Right ventricle myocardium inferior (tissue), 1 donor: ENCODE measurements around the gene SLC26A6. TPM values are rescaled to one million over a fixed set of nuclear protein-coding genes. Genes with fewer than 3 reads are reported as not detected.

ENCODE experiments used
- ATAC-seq: fragments of 200-7000 bp; cut with Tn5 transposase; one replicate; pipeline ENCODE4 v1.9.1; 2020; ENCODE audit warnings: mild to moderate bottlenecking, moderate library complexity
- DNase-seq: peaks from one replicate; pipeline ENCODE4 v3.0.0; 2021; ENCODE audit errors: missing footprints
- intact Hi-C: fragments of 100-400 bp; cut with DNase I; formaldehyde crosslinking; loops from one replicate; pipeline ENCODE4 v1.11.0; 2022
- total RNA-seq: library from RNA; stranded (reverse); fragmentation: NEBNext Ultra II Directional; extraction: Animal tissue kit (Norgen Biotek cat#: 25700); gene quantifications from one replicate; pipeline ENCODE4 v1.2.1, GENCODE V29; 2021
- donor health status: DM: no; HTN: yes; CAD: no; lungs with severe emphysema.

Gene SLC26A6
- total RNA-seq, 1 donor from 2014 or later: 14.1 TPM

DNA sequence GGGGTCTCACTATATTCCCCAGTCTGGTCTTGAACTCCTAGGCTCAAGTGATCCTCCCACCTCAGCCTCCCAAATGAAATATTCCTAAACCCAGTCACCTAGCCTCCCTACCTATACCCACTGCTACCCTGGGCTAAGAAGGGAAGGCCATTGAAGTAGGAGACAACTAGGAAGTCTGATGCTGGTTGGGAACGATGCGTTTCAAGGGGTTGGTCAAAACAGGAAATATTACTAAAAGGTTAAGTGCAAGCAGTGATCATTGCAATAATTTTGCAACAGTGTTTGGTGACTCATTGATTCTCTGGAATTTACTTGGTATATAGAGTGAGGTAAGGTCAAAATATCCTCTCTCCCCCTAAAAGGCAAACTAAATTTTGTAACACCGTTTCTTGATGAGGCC, 21.2 kb downstream of the SLC26A6 start:
- DNase-seq (no peak), ATAC-seq (no peak)
- intact Hi-C loops: no loop called here

DNA sequence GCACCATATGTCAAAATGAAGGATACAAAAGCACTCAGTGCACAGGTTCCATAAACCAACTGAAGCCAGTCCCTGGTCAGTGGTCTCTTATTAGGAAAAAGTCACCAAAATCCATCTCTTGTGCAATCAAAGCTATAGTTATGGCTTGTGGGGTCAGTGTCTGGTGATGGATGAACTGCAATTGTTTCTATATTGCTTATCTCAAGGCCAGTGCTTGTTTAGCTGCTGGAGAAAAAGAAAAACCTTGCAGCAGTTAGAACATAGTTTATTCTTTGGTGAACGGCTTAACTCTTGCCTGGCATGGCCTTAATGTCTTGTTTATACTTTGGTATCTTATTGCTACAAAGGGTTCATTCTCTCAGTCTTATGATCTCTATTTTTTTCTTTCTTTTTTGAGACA, 23.0 kb downstream of the SLC26A6 start:
- ATAC-seq (no peak), DNase-seq (no peak)
- intact Hi-C loops: no loop called here

DNA sequence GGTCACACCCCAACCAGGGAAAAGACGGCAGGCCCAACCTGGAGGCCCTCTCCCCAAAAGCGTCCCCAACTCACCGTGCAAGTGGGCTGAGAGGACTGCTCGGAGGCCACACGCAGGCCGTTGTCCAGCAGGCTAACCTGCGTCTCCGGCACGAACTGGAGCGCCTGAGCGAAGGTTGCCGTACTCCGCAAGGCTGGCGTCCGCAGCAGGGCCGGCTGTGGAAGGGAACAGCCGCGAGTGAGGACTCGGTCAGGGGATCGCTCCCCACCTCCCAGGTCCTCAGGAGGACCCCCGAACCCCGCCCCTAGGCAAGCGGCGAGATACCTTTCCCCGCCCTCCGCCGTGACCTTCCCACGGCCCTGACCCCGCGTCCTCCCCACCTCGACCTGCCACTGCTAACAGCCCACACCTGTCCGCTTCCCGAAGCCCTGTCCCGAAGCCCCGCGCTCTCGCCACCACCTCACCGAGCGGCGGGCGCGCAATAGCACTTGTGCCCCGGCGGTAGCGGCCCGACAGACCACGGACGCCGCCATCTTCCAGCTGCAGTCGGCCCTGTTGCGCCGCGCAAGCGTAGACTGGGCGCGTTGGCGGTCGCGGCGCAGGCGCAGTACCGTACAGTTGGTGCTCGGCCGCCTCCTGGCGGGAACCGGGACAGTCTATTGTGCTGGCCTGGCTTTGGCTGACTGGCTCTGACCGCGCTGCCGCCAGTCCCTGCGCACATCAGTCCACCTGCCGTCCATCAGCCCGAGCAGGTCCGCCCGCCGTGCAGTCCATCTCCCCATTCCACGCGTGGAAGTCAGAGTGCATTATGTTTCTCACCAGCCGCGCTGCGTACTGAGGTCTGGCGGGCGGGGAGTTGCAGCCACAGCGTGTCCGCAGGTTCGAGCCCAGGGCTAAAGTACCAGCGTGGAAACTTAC, 25.9 kb downstream of the SLC26A6 start, which contains the start of gene UQCRC1:
UQCRC1 (minus strand) TSS at position 559 of the 918 bp plus-strand sequence; CDS start at position 533, 26 bp downstream.
- intact Hi-C loops: loop anchor here (2.0 kb wide), 2 partner anchors 25 to 53 kb away; partner anchors contain the start of genes PFKFB4 and SLC26A6
- ATAC-seq: peak; percentile 100
- DNase-seq: peak; percentile 96

DNA sequence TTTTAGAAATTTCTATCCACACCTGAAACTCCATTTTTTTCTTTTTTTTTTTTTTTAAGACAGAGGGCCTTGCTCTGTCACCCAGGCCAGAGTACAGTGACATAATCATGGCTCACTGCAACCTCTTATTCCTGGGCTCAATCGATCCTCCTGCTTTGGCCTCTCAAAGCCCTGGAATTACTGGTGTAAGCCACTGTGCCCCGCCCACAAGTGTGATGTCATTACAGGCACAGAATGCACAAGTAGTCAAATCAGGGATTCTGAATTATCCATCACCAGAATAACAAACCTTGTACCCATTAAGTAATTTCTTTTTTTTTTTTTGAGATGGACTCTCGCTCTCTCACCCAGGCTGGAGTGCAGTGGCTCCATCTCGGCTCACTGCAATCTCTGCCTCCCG, 27.7 kb downstream of the SLC26A6 start:
- DNase-seq (no peak), ATAC-seq (no peak)
- intact Hi-C loops: no loop called here

DNA sequence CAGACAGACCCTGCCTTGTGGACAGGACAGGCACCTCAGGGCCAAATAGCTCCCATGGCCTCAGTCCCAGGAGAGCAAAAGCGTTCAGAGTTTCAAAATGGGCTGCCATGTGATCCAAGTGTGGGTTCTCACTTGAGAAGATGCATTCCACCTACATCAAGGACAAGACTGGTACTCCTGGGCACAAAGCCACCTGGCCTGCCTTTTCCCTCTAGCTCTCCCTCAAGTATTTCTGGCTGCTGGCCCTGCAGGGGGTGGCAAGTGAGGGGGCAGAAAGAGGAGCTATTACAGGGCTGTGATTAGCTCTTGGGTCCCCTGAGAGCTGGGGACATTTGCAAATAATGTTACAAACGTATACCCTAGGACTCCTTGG, 33.7 kb downstream of the SLC26A6 start:
- intact Hi-C loops: no loop called here
- peak; percentile 86 for DNase-seq
- peak; percentile 45 for ATAC-seq

DNA sequence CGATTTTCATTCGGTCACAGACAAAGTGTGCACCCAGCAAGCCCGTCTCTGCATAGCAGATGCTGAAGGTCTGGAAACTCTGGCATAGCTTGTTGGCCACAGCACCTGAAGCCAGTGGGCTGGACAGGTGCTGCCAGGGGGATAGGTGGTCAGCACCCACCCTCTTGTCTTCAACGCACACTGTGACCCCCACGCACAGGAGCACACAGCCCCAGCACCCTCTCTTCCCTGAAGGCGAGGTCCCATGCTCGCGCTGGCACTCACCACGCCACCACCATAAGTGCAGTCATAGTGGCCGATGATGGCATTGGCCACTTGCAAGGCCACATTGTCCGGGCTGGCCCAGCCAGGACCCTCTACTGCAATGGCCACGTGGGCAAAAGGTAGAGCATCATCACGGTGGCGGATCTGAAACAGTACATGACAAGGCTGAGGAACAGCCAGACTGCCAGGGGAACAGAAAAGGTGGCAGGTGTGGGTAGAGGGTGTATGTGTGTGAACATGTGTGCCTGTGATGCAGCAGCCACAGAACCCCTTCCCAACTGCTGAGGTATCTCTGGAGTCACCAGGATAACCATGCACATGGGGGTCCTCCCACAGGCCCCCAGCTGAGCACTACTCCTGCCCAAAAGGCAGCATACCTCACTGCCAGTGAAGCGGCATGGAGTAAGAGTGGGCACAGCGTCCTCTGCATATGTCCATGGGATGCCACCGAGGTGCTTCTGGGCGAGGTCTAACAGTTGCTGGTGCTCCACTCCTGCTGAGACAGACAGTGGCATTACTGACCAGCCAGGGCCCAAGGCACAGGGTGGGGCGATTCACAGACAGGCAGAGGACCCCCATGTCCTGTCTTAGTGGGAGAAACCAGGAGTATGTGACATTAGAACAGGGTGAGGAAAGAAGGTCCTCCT, 34.3 kb downstream of the SLC26A6 start:
- peak; percentile 55 for DNase-seq
- intact Hi-C loops: no loop called here

DNA sequence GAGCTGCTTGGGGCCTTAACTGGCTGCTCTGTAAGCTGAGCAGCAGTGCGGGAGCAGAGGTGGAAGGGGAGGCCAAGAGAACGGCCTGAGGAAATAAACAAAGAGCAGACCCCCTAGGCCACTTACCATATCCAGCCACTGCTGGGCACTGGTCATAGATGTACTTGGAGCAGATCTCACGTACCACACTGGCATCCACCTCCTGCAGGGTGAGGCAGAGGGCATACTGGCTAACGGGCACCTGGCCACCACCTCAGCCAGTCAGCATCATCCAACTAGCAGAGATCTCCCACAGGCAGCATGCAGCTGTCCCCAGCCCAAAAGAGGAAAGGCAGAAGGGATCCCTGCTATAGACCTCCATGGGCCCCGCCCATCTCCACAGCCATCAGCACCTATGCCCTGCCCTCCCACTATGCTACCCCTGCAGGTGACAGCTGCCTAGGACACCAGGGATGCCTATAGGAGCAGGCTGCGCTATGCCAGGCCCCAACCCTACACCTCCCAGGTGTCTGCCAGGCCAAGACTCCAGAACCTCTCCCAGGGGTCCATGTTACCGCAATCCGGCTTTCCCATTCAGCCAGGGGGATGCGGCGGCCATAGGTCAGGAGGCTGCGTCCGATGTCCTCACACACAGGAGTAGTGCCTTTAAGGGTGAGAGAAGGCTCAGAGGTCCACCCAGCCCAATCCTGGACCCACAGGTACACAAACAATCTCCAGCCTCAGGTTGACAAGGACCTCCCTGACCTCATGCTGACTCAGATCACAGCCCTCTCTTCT, 35.6 kb downstream of the SLC26A6 start:
- intact Hi-C loops: loop anchor here (2.0 kb wide), 1 partner anchor 41 kb away; no protein-coding TSS in a partner anchor
- ATAC-seq (no peak), DNase-seq (peak; percentile 53)

More for the DNA sequence above, 34.3 kb downstream of the SLC26A6 start:
- ATAC-seq: no peak

DNA sequence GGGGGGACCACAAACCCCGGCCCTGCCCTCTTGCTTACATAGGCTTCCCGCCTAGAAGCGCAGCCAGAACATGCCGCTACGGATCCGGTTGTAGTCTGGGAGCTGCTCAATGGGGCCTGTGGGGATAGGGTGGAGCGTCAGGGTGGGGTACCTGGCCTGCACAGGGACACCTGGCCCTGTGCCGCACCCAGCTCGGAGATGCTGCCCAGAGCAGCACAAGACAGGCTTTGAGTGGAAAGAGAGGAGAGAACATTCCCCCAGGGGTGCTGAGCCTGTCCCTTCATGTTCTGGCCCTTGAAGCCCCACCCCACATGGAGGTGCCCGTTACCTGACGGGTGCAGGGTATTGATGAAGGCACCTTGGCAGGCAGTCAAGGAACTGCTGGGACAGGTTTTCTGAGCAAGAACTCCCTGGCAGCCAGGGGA, 36.2 kb downstream of the SLC26A6 start:
- intact Hi-C loops: loop anchor here (2.0 kb wide), 1 partner anchor 40 kb away; no protein-coding TSS in a partner anchor
- DNase-seq (peak; percentile 59), ATAC-seq (no peak)

DNA sequence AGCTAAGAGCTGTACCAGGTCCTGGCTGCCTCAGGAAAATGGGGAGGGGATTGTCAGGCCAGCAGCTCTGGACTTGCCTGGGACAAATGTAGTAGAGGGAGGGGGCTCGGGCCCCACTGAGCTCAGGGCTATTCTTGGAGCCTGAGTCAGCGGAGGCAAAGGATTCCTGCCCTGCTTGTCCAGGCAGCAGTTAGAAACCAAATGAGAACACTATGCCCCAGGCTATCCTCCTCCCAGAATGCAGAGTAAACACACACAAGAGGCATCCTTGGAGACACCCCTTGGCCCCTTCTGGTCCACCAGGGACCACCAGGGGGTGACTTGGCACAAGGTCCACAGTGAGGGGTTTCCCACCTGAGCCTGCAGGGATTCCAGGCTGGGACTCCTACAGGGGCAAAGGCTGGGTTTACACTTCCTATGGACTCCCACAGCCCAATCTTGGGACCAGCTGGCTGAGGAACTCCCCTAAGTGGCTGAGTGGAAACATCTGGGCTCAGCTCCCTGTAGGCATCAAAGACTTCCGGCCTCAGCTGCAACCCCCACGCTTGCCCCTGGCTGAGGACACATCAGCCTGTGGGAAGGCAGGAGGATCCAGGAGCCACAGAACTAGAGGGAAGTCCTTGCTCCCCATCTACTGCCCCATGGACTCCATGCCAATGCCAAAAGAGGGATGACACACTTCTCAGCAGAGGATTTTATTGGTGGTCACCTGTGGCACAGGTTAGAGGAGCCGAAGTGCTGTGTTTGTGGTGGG, 36.8 kb downstream of the SLC26A6 start:
- ATAC-seq (peak; percentile 80), DNase-seq (peak; percentile 74)
- intact Hi-C loops: loop anchor here (2.0 kb wide), 1 partner anchor 40 kb away; no protein-coding TSS in a partner anchor

DNA sequence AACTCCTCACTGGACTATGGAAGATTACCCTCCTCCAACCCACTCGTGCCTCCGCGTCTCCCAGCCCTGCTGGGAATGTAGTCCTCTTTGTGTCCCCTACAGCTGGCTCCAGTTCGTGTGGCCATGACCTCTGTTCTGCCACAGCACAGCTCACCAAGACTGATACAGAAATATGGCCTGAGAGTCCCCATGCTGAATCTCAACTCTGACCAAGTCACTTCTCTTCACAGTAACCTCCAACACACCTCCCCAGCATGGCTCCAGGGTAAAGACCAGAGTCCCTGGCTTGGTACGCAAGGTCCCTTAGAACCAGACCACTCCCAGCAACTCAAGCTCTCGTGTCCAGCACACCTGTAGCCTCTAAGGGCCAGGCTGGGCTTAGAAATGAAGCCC, 37.9 kb downstream of the SLC26A6 start:
- no peak for ATAC-seq
- intact Hi-C loops: no loop called here
- DNase-seq: peak; percentile 43

DNA sequence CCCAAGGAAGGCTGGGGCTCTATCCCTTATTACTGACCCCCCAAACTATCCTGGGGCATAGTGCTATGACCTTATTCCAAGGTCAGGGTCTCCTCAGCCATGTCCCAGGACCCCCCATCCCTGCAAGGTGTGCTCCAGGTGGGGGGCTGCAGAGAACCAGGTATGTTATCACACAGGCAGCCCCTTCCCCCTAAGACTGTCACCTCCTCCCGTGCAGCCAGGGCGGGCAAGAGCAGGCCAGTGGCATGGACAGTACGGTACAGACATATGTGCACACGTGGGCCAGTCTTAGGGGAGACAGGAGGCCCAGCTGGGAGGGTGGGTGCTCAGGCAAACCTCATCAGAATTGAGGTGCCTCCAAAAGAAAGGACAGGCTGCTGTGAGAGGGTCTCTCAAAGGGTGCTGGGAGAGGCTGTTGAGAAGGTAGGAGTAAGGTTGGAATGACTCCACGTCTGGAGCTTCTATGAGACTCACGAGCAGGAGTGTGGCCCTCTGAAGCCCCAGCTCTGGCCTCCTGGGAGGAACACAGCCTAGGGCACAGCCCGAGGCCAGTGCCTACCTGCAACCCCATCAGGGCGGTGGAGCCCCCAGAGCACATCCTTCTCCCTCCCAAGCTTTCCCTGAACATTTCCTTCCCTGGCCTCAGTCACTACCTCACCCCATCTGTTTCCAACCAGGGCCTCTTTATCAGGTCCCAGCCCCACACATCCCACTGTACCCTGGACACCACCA, 38.4 kb downstream of the SLC26A6 start:
- intact Hi-C loops: no loop called here
- no peak for ATAC-seq
- DNase-seq: peak; percentile 40

DNA sequence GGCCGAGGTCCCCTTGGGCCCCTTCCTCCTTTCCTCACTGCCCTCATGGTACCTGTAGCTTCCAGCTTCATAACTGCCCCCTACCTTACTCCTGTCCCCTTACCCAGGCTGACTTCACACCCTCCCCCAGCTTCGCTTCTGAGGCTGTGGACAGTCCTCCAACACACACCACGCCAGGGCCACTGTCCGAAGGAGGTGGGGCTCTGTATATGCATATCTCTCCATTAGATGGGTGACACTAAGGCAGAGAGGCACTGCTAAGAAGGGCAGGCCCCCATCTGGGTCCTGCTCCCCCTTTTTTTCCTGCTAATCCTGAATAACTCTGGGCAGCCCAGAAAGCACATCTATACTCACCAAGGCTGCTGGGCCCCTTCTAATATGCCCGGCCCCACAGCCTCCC, 39.1 kb downstream of the SLC26A6 start:
- intact Hi-C loops: no loop called here
- DNase-seq: peak; percentile 32
- ATAC-seq: no peak

DNA sequence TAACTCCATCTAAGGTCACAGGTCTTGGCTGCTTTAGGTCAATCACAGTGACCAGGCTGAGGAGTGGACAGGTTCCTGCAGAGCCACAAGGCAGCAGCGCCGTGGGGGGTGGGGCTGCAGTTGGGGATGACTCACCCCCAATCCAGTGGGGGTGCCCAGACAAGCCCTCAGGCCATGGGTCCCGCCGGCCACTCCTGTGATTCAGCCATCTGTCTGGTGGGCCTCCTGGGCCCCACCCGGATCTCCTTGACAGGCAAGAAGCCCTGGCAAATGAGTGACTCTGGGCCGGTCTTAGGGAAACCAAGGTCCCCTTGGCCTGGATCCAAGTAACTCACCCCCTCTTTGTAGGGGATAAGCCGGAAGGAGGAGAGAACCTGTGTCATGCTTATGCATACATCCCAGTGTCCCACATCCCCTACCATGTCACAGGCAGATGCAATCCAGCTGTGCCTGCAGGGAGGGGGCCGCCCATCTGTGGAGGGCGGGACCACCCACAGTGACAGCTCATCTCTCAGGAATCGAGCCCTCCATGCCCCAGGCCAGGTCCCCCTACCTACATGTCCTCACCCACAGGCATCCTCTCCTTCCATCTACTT, 39.6 kb downstream of the SLC26A6 start:
- intact Hi-C loops: no loop called here
- ATAC-seq: no peak
- peak; percentile 63 for DNase-seq

DNA sequence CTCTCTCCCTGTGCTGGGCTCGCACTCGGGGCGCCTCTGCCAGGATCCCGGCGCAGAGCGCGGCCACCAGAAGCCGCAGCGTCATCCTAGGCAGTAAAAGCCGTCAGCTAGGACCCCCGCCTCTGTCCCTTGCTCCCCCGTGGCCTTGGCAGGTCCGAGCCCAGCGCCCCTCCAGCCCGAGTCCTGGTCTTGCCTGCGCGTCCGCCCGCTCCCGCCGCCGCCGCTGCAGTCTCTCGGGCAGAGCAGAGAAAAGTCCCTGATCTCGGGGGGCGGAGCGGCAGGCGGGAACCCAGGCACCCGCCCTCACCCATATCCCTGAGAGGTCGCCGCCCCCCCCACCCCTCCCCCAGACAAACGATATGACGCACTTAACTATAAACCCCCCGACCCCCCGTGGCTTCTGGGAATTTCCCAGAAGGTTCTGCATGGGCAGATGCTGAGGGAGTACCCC, 40.2 kb downstream of the SLC26A6 start, which contains the start of gene COL7A1:
COL7A1 (minus strand) TSS at position 255 of the 451 bp plus-strand sequence; CDS start at position 85, 170 bp downstream.
- DNase-seq: peak; percentile 64
- intact Hi-C loops: no loop called here
- ATAC-seq: no peak

DNA sequence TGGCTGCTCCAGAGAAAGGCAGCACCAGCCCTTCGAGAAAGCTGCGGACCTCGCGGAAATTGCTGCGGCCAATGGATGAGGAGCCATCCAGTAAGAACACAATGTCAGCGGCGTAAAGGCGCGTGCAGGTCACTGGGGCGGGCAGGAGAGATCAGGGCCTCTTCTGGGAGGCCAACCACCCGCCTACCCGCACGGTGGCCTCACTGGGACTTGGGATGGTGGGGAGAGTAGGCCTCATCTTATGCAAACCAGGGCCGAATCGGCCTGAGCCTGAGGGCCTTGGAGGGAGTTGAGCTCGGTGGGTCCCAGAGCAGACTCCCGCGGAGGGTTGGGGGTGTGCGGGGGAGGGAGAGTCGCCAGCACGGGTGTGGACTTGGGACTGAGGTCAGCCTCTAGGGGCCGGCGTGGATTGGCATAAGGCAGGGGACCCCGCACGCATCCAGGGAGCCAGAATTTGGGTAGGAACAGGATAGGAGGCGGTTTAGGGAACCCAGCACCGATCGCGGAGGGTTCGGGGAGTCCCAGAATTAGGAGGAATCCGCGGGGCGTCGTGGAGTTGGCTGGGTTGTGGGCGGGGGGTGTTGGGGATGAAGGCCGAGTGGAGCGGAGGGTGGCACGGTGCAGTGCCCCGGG, 40.7 kb downstream of the SLC26A6 start:
- ATAC-seq: no peak
- peak; percentile 20 for DNase-seq
- intact Hi-C loops: no loop called here

DNA sequence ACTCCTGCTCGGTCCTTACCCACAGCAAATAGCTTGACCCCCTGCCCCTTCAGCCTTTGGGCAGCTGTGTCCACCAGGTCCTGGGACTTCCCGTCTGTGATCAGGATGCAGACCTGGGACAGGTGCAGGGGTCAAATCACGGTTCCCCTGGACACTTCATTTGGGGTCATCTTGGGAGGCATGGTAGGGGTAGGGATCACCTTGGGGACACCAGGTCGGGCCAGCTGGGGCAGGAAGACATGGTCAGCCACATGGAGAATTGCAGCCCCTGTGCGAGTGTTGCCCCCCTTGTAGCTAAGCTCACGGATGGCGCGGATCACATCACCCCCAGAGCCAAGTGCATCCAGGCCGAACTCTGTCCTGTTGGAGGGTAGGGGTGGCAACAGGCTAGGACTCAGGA, 41.9 kb downstream of the SLC26A6 start:
- intact Hi-C loops: no loop called here
- ATAC-seq (no peak), DNase-seq (peak; percentile 31)
